ENCODE measurements around the gene TACC3. TPM values are rescaled to one million over a fixed set of nuclear protein-coding genes. Genes with fewer than 3 reads are reported as not detected.

Gene TACC3
- total RNA-seq, 1 experiment from 2014 or later = 156 TPM

- no peaks in the 10 kb centered on the region for H3K23me2 ChIP-seq (ENCODE audit: insufficient read length, low read depth, low read length, poor library complexity, severe bottlenecking)
These were observed 18.0 kb downstream of the TACC3 start for GRCh38 chr4:1739358-1739757.

More at GRCh38 chr4:1739358-1739757, 18.0 kb downstream of the TACC3 start:
- no peak overlapping the region for H2BK15ac ChIP-seq (ENCODE audit: low read depth, low read length)
- no peaks in the 10 kb centered on the region for H3K79me1 ChIP-seq (ENCODE audit: insufficient read depth, low read depth, low read length, poor library complexity, severe bottlenecking)
- H3K4ac ChIP-seq (ENCODE audit: low read depth, low read length) = no peak overlapping the region
- H3K4me1 ChIP-seq (ENCODE audit: insufficient read depth, low read length) = no peaks in the 10 kb centered on the region
- DNase-seq = no peak
- H3K79me2 ChIP-seq (ENCODE audit: insufficient read depth, low read length) = no peaks in the 10 kb centered on the region
- Mint-ChIP-seq H3K4me3 (no peak overlapping the region), H3K27ac (no peak overlapping the region), H3K9me3 (peaks cover 19 to 20% of the 10 kb centered on the region in 2 experiments), H3K36me3 (ENCODE audit: insufficient read depth in 1 of 3, low read depth in 3 of 3) (peaks cover 67 to 99% (median 92%) of the 10 kb centered on the region in 3 experiments), H3K4me1 (0 out of 4 replicates have a peak, but pooled peaks cover 0 to 4% of the 10 kb centered on the region in 2 experiments), H3K27me3 (ENCODE audit: low read depth) (no peaks in the 10 kb centered on the region)
- peaks cover 13% of the 10 kb centered on the region for H3K9me3 ChIP-seq (ENCODE audit: control insufficient read depth, low read depth, low read length)
- H2BK120ac ChIP-seq (ENCODE audit: low read depth, low read length, poor library complexity, severe bottlenecking) = no peak overlapping the region
- no peak overlapping the region for H4K5ac ChIP-seq (ENCODE audit: insufficient read length, low read depth, low read length)
- no peak overlapping the region for H3T11ph ChIP-seq (ENCODE audit: low read length)
- H4K20me1 ChIP-seq (ENCODE audit: control insufficient read depth, insufficient read depth, insufficient read length) = no peaks in the 10 kb centered on the region
- no peak overlapping the region for H3K27ac ChIP-seq (ENCODE audit: insufficient read length, low read depth, low read length)
- no peak overlapping the region for H3K56ac ChIP-seq (ENCODE audit: insufficient read length, low read depth, low read length)
- WGBS (ENCODE audit: extremely low coverage, insufficient read length, low lambda C conversion rate) = no CpG with 5 or more reads among the region's 9 CpGs
- no peak overlapping the region for H3K18ac ChIP-seq (ENCODE audit: insufficient read length, low read depth, low read length)
- H3K27me3 ChIP-seq (ENCODE audit: insufficient read depth, low read length) = no peaks in the 10 kb centered on the region
- no peak overlapping the region for H4K8ac ChIP-seq (replicated peaks; ENCODE audit: insufficient read length, low read depth, low read length)
- no peak overlapping the region for H4K91ac ChIP-seq (ENCODE audit: insufficient read length, low read depth, low read length)
- no peak overlapping the region for H3K4me2 ChIP-seq (ENCODE audit: insufficient read depth, insufficient read length, low read length)
- no peak for TF ChIP-seq CTCF (conservative IDR thresholded peaks at IDR 0.05)
- H3K14ac ChIP-seq (ENCODE audit: insufficient read depth, low read length) = no peak overlapping the region
- no peak overlapping the region for H2BK12ac ChIP-seq (ENCODE audit: insufficient read length, low read depth, low read length)
- no peak overlapping the region for H3K9ac ChIP-seq (ENCODE audit: extremely low read depth, insufficient read length, low read length)
- no peak overlapping the region for H2AK5ac ChIP-seq (ENCODE audit: insufficient read length, low read length)
- H3K23ac ChIP-seq (ENCODE audit: insufficient read length, low read depth, low read length) = no peak overlapping the region
- no peak overlapping the region for H2AFZ ChIP-seq (ENCODE audit: low read length)
- no peak overlapping the region for H2BK20ac ChIP-seq (ENCODE audit: low read depth, low read length, poor library complexity, severe bottlenecking)
- H2BK5ac ChIP-seq (ENCODE audit: insufficient read length, low read length) = no peak overlapping the region
